WTC11 (cell line): Measurements from ENCODE around the gene CD247.

Experiments used
- MAX ChIP-seq: sonication (generic); formaldehyde crosslinking; IDR thresholded peaks from 2 replicates; pipeline ENCODE4 v1.8.0; 2022; ENCODE audit warnings: mild to moderate bottlenecking, missing genetic modification reagents
- ZNF512 ChIP-seq: sonication (generic); formaldehyde crosslinking; IDR thresholded peaks from 2 replicates; pipeline ENCODE4 v1.8.1; 2022; ENCODE audit warnings: missing genetic modification reagents, borderline replicate concordance
- TF ChIP-seq, protein P1 (sequence below): fragments of 200-600 bp; IDR thresholded peaks from 2 replicates; pipeline ENCODE4 v1.8.0; 2022; ENCODE audit warnings: antibody characterized with exemption
- TF ChIP-seq, protein P2 (sequence below): fragments of 250-450 bp; sonication (Bioruptor Pico); IDR thresholded peaks from 2 replicates; pipeline ENCODE4 v1.9.0; 2021; ENCODE audit warnings: mild to moderate bottlenecking
- TF ChIP-seq, protein P3 (sequence below): sonication (generic); formaldehyde crosslinking; IDR thresholded peaks from 2 replicates; pipeline ENCODE4 v1.8.0; 2022; ENCODE audit warnings: mild to moderate bottlenecking, missing genetic modification reagents
- TF ChIP-seq, protein P4 (sequence below): sonication (generic); formaldehyde crosslinking; IDR thresholded peaks from 2 replicates; pipeline ENCODE4 v1.8.1; 2022; ENCODE audit warnings: mild to moderate bottlenecking, moderate library complexity, missing genetic modification reagents

DNA sequence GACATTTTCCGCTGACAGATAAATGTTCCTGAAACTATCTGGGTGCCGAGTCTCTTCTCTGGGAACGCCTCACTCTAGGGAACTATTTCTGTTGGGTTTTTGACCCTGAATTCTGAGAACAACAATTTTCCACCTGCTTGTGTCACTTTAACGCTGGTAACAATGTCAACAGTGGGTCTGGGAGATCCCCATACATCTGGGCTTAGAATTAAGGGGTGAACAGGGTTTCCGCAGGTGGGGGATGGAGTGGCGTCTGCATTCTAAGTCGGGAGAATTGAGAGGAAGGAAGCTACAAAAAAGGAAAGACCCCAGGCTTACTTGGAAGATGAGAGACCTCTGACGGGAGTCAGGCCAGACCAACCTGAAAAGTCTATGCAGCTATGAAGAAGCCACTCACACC is 8.7 kb downstream of the CD247 start:
- TF ChIP-seq, protein P1, sequence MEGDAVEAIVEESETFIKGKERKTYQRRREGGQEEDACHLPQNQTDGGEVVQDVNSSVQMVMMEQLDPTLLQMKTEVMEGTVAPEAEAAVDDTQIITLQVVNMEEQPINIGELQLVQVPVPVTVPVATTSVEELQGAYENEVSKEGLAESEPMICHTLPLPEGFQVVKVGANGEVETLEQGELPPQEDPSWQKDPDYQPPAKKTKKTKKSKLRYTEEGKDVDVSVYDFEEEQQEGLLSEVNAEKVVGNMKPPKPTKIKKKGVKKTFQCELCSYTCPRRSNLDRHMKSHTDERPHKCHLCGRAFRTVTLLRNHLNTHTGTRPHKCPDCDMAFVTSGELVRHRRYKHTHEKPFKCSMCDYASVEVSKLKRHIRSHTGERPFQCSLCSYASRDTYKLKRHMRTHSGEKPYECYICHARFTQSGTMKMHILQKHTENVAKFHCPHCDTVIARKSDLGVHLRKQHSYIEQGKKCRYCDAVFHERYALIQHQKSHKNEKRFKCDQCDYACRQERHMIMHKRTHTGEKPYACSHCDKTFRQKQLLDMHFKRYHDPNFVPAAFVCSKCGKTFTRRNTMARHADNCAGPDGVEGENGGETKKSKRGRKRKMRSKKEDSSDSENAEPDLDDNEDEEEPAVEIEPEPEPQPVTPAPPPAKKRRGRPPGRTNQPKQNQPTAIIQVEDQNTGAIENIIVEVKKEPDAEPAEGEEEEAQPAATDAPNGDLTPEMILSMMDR, result no peak
- TF ChIP-seq, protein P2, sequence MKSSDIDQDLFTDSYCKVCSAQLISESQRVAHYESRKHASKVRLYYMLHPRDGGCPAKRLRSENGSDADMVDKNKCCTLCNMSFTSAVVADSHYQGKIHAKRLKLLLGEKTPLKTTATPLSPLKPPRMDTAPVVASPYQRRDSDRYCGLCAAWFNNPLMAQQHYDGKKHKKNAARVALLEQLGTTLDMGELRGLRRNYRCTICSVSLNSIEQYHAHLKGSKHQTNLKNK, result no peak
- TF ChIP-seq, protein P3, sequence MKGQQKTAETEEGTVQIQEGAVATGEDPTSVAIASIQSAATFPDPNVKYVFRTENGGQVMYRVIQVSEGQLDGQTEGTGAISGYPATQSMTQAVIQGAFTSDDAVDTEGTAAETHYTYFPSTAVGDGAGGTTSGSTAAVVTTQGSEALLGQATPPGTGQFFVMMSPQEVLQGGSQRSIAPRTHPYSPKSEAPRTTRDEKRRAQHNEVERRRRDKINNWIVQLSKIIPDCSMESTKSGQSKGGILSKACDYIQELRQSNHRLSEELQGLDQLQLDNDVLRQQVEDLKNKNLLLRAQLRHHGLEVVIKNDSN (CRISPR knock-in tag), result no peak
- no peak for TF ChIP-seq ZNF512 (CRISPR knock-in tag)
- TF ChIP-seq MAX (CRISPR knock-in tag), result no peak
- TF ChIP-seq, protein P4, sequence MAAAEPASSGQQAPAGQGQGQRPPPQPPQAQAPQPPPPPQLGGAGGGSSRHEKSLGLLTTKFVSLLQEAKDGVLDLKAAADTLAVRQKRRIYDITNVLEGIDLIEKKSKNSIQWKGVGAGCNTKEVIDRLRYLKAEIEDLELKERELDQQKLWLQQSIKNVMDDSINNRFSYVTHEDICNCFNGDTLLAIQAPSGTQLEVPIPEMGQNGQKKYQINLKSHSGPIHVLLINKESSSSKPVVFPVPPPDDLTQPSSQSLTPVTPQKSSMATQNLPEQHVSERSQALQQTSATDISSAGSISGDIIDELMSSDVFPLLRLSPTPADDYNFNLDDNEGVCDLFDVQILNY (CRISPR knock-in tag), result no peak
